SK-N-SH treated with all-trans-retinoic acid at 6 μM for 48 hours (cell line): ENCODE data around the gene KLK14.

Experiments used
- ATAC-seq: fragments of 200-7000 bp; cut with Tn5 transposase; 3 replicates; pipeline ENCODE4 v1.9.1; 2020; ENCODE audit warnings: mild to moderate bottlenecking, moderate library complexity
- ARNTL ChIP-seq: fragments of 450-650 bp; formaldehyde crosslinking; IDR thresholded peaks from 2 replicates; pipeline ENCODE4 v1.5.0; 2020; ENCODE audit warnings: low read depth, mild to moderate bottlenecking, moderate library complexity, borderline replicate concordance
- CSDC2 ChIP-seq: fragments of 250-450 bp; sonication (Bioruptor Pico); IDR thresholded peaks from 2 replicates; pipeline ENCODE4 v1.5.0; 2020; ENCODE audit warnings: mild to moderate bottlenecking, moderate library complexity
- ESRRG ChIP-seq: fragments of 250-450 bp; sonication (Bioruptor Pico); IDR thresholded peaks from 2 replicates; pipeline ENCODE4 v1.6.1; 2021; ENCODE audit warnings: mild to moderate bottlenecking
- GLIS3 ChIP-seq: fragments of 250-450 bp; sonication (Bioruptor Pico); IDR thresholded peaks from 2 replicates; pipeline ENCODE4 v1.5.0; 2020; ENCODE audit warnings: mild to moderate bottlenecking, moderate library complexity
- ISL1 ChIP-seq: fragments of 250-450 bp; sonication (Bioruptor Pico); IDR thresholded peaks from 2 replicates; pipeline ENCODE4 v2.1.2; 2022; ENCODE audit warnings: mild to moderate bottlenecking, moderate library complexity
- OSR1 ChIP-seq: fragments of 250-450 bp; sonication (Bioruptor Pico); IDR thresholded peaks from 2 replicates; pipeline ENCODE4 v1.8.0; 2022; ENCODE audit warnings: moderate library complexity, mild to moderate bottlenecking, inconsistent platforms
- PPARA ChIP-seq: fragments of 250-450 bp; sonication (Bioruptor Pico); IDR thresholded peaks from 2 replicates; pipeline ENCODE4 v1.5.0; 2020; ENCODE audit warnings: mild to moderate bottlenecking, borderline replicate concordance
- RARB ChIP-seq: fragments of 250-450 bp; sonication (Bioruptor Pico); IDR thresholded peaks from 2 replicates; pipeline ENCODE4 v1.8.0; 2021; ENCODE audit warnings: mild to moderate bottlenecking, moderate library complexity
- SNAI2 ChIP-seq: fragments of 250-450 bp; sonication (Bioruptor Pico); IDR thresholded peaks from 2 replicates; pipeline ENCODE4 v1.5.0; 2020; ENCODE audit warnings: mild to moderate bottlenecking, moderate library complexity
- TCF4 ChIP-seq: fragments of 250-450 bp; sonication (Bioruptor Pico); IDR thresholded peaks from 2 replicates; pipeline ENCODE4 v1.8.0; 2021; ENCODE audit warnings: mild to moderate bottlenecking, moderate library complexity, borderline replicate concordance
- TOX ChIP-seq: fragments of 250-450 bp; sonication (Bioruptor Pico); IDR thresholded peaks from 2 replicates; pipeline ENCODE4 v1.8.0; 2021; ENCODE audit warnings: mild to moderate bottlenecking, moderate library complexity, borderline replicate concordance
- TSHZ2 ChIP-seq: fragments of 250-450 bp; sonication (Bioruptor Pico); IDR thresholded peaks from 2 replicates; pipeline ENCODE4 v1.5.0; 2020; ENCODE audit warnings: mild to moderate bottlenecking, moderate library complexity
- ZC3H10 ChIP-seq: fragments of 250-450 bp; sonication (Bioruptor Pico); IDR thresholded peaks from 2 replicates; pipeline ENCODE4 v1.5.1; 2021; ENCODE audit warnings: mild to moderate bottlenecking, moderate library complexity
- ZFP3 ChIP-seq: fragments of 250-450 bp; sonication (Bioruptor Pico); IDR thresholded peaks from 2 replicates; pipeline ENCODE4 v1.5.0; 2020; ENCODE audit warnings: mild to moderate bottlenecking, moderate library complexity
- ZFP30 ChIP-seq: fragments of 450-650 bp; formaldehyde crosslinking; IDR thresholded peaks from 2 replicates; pipeline ENCODE4 v1.5.0; 2022; ENCODE audit warnings: mild to moderate bottlenecking, moderate library complexity
- ZNF565 ChIP-seq: fragments of 450-650 bp; formaldehyde crosslinking; conservative IDR thresholded peaks from 2 replicates; pipeline ENCODE4 v1.5.0; 2020; ENCODE audit warnings: low read depth, mild to moderate bottlenecking, moderate library complexity
- ZNF70 ChIP-seq: fragments of 450-650 bp; formaldehyde crosslinking; IDR thresholded peaks from 2 replicates; pipeline ENCODE4 v1.5.0; 2020; ENCODE audit warnings: mild to moderate bottlenecking, moderate library complexity
- ZNF8 ChIP-seq: fragments of 450-650 bp; formaldehyde crosslinking; IDR thresholded peaks from 2 replicates; pipeline ENCODE4 v1.5.0; 2020; ENCODE audit warnings: mild to moderate bottlenecking, moderate library complexity
- TF ChIP-seq, protein P1 (sequence below): fragments of 250-450 bp; sonication (Bioruptor Pico); IDR thresholded peaks from 2 replicates; pipeline ENCODE4 v1.8.0; 2020; ENCODE audit warnings: mild to moderate bottlenecking, moderate library complexity, borderline replicate concordance
- TF ChIP-seq, protein P2 (sequence below): fragments of 250-450 bp; sonication (Bioruptor Pico); IDR thresholded peaks from 2 replicates; pipeline ENCODE4 v1.5.1; 2021; ENCODE audit warnings: mild to moderate bottlenecking, moderate library complexity
- TF ChIP-seq, protein P3 (sequence below): fragments of 250-450 bp; sonication (Bioruptor Pico); IDR thresholded peaks from 2 replicates; pipeline ENCODE4 v1.5.1; 2020; ENCODE audit warnings: low read depth, mild to moderate bottlenecking, moderate library complexity

Gene KLK14

GRCh38 chr19:51036519-51036918 is 46.2 kb downstream of the KLK14 start:
- no peak for TF ChIP-seq TCF4
- no peak for TF ChIP-seq OSR1 (CRISPR knock-in tag)
- TF ChIP-seq ZFP3 (CRISPR knock-in tag), result no peak
- TF ChIP-seq ISL1 (CRISPR knock-in tag), result no peak
- TF ChIP-seq ZC3H10 (CRISPR knock-in tag), result no peak
- TF ChIP-seq, protein P1, sequence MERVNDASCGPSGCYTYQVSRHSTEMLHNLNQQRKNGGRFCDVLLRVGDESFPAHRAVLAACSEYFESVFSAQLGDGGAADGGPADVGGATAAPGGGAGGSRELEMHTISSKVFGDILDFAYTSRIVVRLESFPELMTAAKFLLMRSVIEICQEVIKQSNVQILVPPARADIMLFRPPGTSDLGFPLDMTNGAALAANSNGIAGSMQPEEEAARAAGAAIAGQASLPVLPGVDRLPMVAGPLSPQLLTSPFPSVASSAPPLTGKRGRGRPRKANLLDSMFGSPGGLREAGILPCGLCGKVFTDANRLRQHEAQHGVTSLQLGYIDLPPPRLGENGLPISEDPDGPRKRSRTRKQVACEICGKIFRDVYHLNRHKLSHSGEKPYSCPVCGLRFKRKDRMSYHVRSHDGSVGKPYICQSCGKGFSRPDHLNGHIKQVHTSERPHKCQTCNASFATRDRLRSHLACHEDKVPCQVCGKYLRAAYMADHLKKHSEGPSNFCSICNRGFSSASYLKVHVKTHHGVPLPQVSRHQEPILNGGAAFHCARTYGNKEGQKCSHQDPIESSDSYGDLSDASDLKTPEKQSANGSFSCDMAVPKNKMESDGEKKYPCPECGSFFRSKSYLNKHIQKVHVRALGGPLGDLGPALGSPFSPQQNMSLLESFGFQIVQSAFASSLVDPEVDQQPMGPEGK, result no peak
- no peak for TF ChIP-seq TSHZ2 (CRISPR knock-in tag)
- TF ChIP-seq, protein P2, sequence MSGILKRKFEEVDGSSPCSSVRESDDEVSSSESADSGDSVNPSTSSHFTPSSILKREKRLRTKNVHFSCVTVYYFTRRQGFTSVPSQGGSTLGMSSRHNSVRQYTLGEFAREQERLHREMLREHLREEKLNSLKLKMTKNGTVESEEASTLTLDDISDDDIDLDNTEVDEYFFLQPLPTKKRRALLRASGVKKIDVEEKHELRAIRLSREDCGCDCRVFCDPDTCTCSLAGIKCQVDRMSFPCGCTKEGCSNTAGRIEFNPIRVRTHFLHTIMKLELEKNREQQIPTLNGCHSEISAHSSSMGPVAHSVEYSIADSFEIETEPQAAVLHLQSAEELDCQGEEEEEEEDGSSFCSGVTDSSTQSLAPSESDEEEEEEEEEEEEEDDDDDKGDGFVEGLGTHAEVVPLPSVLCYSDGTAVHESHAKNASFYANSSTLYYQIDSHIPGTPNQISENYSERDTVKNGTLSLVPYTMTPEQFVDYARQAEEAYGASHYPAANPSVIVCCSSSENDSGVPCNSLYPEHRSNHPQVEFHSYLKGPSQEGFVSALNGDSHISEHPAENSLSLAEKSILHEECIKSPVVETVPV (CRISPR knock-in tag), result no peak
- no peak for TF ChIP-seq ZNF70 (CRISPR knock-in tag)
- TF ChIP-seq SNAI2 (CRISPR knock-in tag), result no peak
- TF ChIP-seq TOX (CRISPR knock-in tag), result no peak
- no peak for TF ChIP-seq ZNF8
- no peak for TF ChIP-seq GLIS3
- TF ChIP-seq ZFP30, result no peak
- no peak for TF ChIP-seq RARB (CRISPR knock-in tag)
- TF ChIP-seq ZNF565, result no peak
- ATAC-seq, result peak; percentile 67

GRCh38 chr19:51034704-51035103 is 48.0 kb downstream of the KLK14 start, which contains the start of gene KLK12:
Gene KLK12, minus strand, starts transcription at chr19:51035002. Its CDS starts 381 bp downstream, at chr19:51034621.
- ATAC-seq, result no peak
- no peak for TF ChIP-seq ZC3H10 (CRISPR knock-in tag)
- no peak for TF ChIP-seq GLIS3
- TF ChIP-seq RARB (CRISPR knock-in tag), result no peak
- no peak for TF ChIP-seq TCF4
- no peak for TF ChIP-seq ZNF8
- TF ChIP-seq TSHZ2 (CRISPR knock-in tag), result no peak
- TF ChIP-seq, protein P2 (CRISPR knock-in tag), result no peak
- no peak for TF ChIP-seq CSDC2
- TF ChIP-seq ARNTL (CRISPR knock-in tag), result no peak
- TF ChIP-seq ZFP3 (CRISPR knock-in tag), result no peak
- no peak for TF ChIP-seq ZFP30
- TF ChIP-seq ESRRG (CRISPR knock-in tag), result no peak
- no peak for TF ChIP-seq OSR1 (CRISPR knock-in tag)
- no peak for TF ChIP-seq ZNF70 (CRISPR knock-in tag)
- TF ChIP-seq PPARA (CRISPR knock-in tag), result no peak
- TF ChIP-seq, protein P3, sequence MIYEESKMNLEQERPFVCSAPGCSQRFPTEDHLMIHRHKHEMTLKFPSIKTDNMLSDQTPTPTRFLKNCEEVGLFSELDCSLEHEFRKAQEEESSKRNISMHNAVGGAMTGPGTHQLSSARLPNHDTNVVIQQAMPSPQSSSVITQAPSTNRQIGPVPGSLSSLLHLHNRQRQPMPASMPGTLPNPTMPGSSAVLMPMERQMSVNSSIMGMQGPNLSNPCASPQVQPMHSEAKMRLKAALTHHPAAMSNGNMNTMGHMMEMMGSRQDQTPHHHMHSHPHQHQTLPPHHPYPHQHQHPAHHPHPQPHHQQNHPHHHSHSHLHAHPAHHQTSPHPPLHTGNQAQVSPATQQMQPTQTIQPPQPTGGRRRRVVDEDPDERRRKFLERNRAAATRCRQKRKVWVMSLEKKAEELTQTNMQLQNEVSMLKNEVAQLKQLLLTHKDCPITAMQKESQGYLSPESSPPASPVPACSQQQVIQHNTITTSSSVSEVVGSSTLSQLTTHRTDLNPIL (CRISPR knock-in tag), result no peak
- no peak for TF ChIP-seq TOX (CRISPR knock-in tag)
- no peak for TF ChIP-seq SNAI2 (CRISPR knock-in tag)
